Parathyroid adenoma (tissue), 2 donors: ENCODE results near the gene NEU4.

ENCODE experiments used
- H2AFZ ChIP-seq: fragments of 300-600 bp; sonication (generic); one replicate; pipeline ENCODE4 v1.7.0; 2017; ENCODE audit warnings: antibody characterized with exemption, mild to moderate bottlenecking
- H3K27ac ChIP-seq: fragments of 300-600 bp; sonication (generic); one replicate; pipeline ENCODE4 v1.7.0; 2017
- H3K27me3 ChIP-seq: fragments of 300-600 bp; sonication (generic); one replicate; pipeline ENCODE4 v1.7.0; 2017; ENCODE audit warnings: low read length; ENCODE audit not compliant: control insufficient read depth, insufficient read depth
- H3K36me3 ChIP-seq: fragments of 300-600 bp; sonication (generic); one replicate; pipeline ENCODE4 v1.7.0; 2017; ENCODE audit warnings: low read length; ENCODE audit not compliant: control insufficient read depth, insufficient read depth
- H3K4me1 ChIP-seq: fragments of 300-600 bp; sonication (generic); one replicate; pipeline ENCODE4 v1.7.0; 2017; ENCODE audit warnings: control low read depth
- H3K4me2 ChIP-seq: fragments of 300-600 bp; sonication (generic); one replicate; pipeline ENCODE4 v1.7.0; 2017; ENCODE audit warnings: low read length
- H3K4me3 ChIP-seq: fragments of 300-600 bp; sonication (generic); one replicate; pipeline ENCODE4 v1.7.0; 2017; ENCODE audit warnings: low read depth, low read length
- H3K79me2 ChIP-seq: fragments of 300-600 bp; sonication (generic); one replicate; pipeline ENCODE4 v1.7.0; 2017; ENCODE audit warnings: control low read depth
- H3K9ac ChIP-seq: fragments of 300-600 bp; sonication (generic); one replicate; pipeline ENCODE4 v1.7.0; 2017; ENCODE audit warnings: mild to moderate bottlenecking
- H3K9me3 ChIP-seq: fragments of 300-600 bp; sonication (generic); one replicate; pipeline ENCODE4 v1.7.0; 2017; ENCODE audit warnings: low read length; ENCODE audit not compliant: control insufficient read depth
- CTCF ChIP-seq: fragments of 300-600 bp; sonication (generic); IDR thresholded peaks from one replicate; pipeline ENCODE4 v1.7.0; 2017; ENCODE audit warnings: antibody characterized with exemption, mild to moderate bottlenecking
- donor health status: primary hyperparathyroidism.

NEU4 gene

GRCh38 chr2:241844066-241844728 lies 35.2 kb downstream of the NEU4 start:
- H3K9me3 ChIP-seq, result no peaks in the 10 kb centered on the region
- no peak overlapping the region for H3K27ac ChIP-seq
- TF ChIP-seq CTCF, result no peak
- peak overlapping the region; percentile 46 for H3K4me3 ChIP-seq
- H3K79me2 ChIP-seq, result no peaks in the 10 kb centered on the region
- no peaks in the 10 kb centered on the region for H3K27me3 ChIP-seq
- peak overlapping the region; percentile 63 for H2AFZ ChIP-seq
- no peak overlapping the region for H3K9ac ChIP-seq
- no peaks in the 10 kb centered on the region for H3K4me1 ChIP-seq
- H3K4me2 ChIP-seq, result peak overlapping the region; percentile 80
- H3K36me3 ChIP-seq, result no peaks in the 10 kb centered on the region

- Histone ChIP-seq H3K4me2 (peak overlapping the region; percentile 80), H3K27ac (no peak overlapping the region), H3K79me2 (no peaks in the 10 kb centered on the region), H3K4me3 (peak overlapping the region; percentile 46), H3K27me3 (no peaks in the 10 kb centered on the region), H2AFZ (no peak overlapping the region), H3K36me3 (no peaks in the 10 kb centered on the region), H3K4me1 (no peaks in the 10 kb centered on the region), H3K9ac (no peak overlapping the region), H3K9me3 (no peaks in the 10 kb centered on the region)
- no peak for TF ChIP-seq CTCF
Observed at GRCh38 chr2:241844831-241845578, 36.0 kb downstream of the NEU4 start.

GRCh38 chr2:241846406-241846805 lies 37.4 kb downstream of the NEU4 start:
- Histone ChIP-seq H3K27me3 (no peaks in the 10 kb centered on the region), H3K79me2 (no peaks in the 10 kb centered on the region), H3K4me2 (no peak overlapping the region), H3K36me3 (no peaks in the 10 kb centered on the region), H3K4me3 (no peak overlapping the region), H2AFZ (no peak overlapping the region), H3K4me1 (no peaks in the 10 kb centered on the region), H3K9ac (no peak overlapping the region), H3K27ac (no peak overlapping the region), H3K9me3 (no peaks in the 10 kb centered on the region)
- TF ChIP-seq CTCF, result no peak

- Histone ChIP-seq H3K4me2 (no peak overlapping the region), H3K79me2 (no peaks in the 10 kb centered on the region), H3K4me1 (no peaks in the 10 kb centered on the region), H3K9ac (no peak overlapping the region), H3K4me3 (no peak overlapping the region), H3K9me3 (no peaks in the 10 kb centered on the region), H3K36me3 (no peaks in the 10 kb centered on the region), H2AFZ (no peak overlapping the region), H3K27ac (no peak overlapping the region), H3K27me3 (no peaks in the 10 kb centered on the region)
- no peak for TF ChIP-seq CTCF
Observed at GRCh38 chr2:241848761-241849615, 40.0 kb downstream of the NEU4 start.
